Measurements from ENCODE around the gene ZNF511. TPM values are rescaled to one million over a fixed set of nuclear protein-coding genes. Genes with fewer than 3 reads are reported as not detected.

The ZNF511 gene
- total RNA-seq, 1 experiment from 2014 or later: 69.6 TPM

DNA sequence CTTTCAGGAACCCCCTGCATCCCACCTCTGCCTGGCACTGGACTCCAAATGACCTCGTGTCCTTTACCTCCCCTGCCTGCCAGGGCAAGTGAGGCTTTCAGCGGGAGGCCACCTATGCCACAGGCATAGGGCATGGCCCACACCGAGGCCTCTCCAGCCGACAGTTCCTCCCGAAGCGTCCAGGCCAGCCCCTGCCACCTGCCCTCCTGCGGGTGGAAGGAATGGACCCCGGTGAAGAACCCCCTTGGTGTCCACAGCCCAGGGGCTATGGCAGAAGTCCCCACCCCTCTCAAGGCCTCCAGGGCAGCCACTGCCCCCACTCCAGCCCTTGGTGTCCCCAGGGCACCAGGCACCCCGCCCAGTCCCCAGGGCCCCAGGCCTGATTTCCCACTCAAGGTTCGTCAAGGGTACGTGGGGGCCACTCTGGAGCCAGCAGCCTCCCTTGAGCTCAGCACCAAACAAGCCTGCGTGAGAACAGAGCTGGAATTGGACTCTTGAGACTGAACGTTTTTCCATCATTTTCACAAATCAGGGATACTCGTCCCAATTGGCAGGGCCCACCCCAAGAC, 46.0 kb downstream of the ZNF511 start:
- CTCF ChIA-PET: interaction anchor here (1.3 kb wide), 1 partner anchor 25 kb away, joined by 3 read pairs; no protein-coding TSS in a partner anchor
- Mint-ChIP-seq H3K4me3 (no peak overlapping the region), H3K27ac (no peak overlapping the region), H3K27me3 (ENCODE audit: low read depth) (no peaks in the 10 kb centered on the region; the same call in 1 of the 2 replicates), H3K36me3 (no peaks in the 10 kb centered on the region), H3K9me3 (no peaks in the 10 kb centered on the region), H3K4me1 (no peaks in the 10 kb centered on the region)
- POLR2A ChIA-PET: no interaction called here
- TF ChIP-seq TP53 (CRISPR knock-in tag; IDR thresholded peaks at IDR 0.05) (no peak), FOXK1 (CRISPR knock-in tag; IDR thresholded peaks at IDR 0.05) (no peak), NFYB (CRISPR knock-in tag; conservative IDR thresholded peaks at IDR 0.05; ENCODE audit: low read depth) (no peak), FOXJ3 (CRISPR knock-in tag; IDR thresholded peaks at IDR 0.05; ENCODE audit: borderline replicate concordance) (no peak), ZBTB21 (CRISPR knock-in tag; IDR thresholded peaks at IDR 0.05; ENCODE audit: borderline replicate concordance) (no peak), HMGA2 (CRISPR knock-in tag; IDR thresholded peaks at IDR 0.05) (no peak), TCF7 (CRISPR knock-in tag; IDR thresholded peaks at IDR 0.05; ENCODE audit: low read depth) (no peak), IRF2 (CRISPR knock-in tag; IDR thresholded peaks at IDR 0.05; ENCODE audit: borderline replicate concordance, low read depth) (no peak), ZNF671 (CRISPR knock-in tag; IDR thresholded peaks at IDR 0.05) (no peak), KAT7 (CRISPR knock-in tag; IDR thresholded peaks at IDR 0.05; ENCODE audit: borderline replicate concordance) (no peak), NR3C1 (CRISPR knock-in tag; conservative IDR thresholded peaks at IDR 0.05; ENCODE audit: low read depth) (no peak), NR1H2 (CRISPR knock-in tag; IDR thresholded peaks at IDR 0.05) (no peak), NFATC4 (CRISPR knock-in tag; IDR thresholded peaks at IDR 0.05) (no peak)
- TF ChIP-seq, protein P1, sequence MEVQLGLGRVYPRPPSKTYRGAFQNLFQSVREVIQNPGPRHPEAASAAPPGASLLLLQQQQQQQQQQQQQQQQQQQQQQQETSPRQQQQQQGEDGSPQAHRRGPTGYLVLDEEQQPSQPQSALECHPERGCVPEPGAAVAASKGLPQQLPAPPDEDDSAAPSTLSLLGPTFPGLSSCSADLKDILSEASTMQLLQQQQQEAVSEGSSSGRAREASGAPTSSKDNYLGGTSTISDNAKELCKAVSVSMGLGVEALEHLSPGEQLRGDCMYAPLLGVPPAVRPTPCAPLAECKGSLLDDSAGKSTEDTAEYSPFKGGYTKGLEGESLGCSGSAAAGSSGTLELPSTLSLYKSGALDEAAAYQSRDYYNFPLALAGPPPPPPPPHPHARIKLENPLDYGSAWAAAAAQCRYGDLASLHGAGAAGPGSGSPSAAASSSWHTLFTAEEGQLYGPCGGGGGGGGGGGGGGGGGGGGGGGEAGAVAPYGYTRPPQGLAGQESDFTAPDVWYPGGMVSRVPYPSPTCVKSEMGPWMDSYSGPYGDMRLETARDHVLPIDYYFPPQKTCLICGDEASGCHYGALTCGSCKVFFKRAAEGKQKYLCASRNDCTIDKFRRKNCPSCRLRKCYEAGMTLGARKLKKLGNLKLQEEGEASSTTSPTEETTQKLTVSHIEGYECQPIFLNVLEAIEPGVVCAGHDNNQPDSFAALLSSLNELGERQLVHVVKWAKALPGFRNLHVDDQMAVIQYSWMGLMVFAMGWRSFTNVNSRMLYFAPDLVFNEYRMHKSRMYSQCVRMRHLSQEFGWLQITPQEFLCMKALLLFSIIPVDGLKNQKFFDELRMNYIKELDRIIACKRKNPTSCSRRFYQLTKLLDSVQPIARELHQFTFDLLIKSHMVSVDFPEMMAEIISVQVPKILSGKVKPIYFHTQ (CRISPR knock-in tag; IDR thresholded peaks at IDR 0.05): no peak
- TF ChIP-seq, protein P2, sequence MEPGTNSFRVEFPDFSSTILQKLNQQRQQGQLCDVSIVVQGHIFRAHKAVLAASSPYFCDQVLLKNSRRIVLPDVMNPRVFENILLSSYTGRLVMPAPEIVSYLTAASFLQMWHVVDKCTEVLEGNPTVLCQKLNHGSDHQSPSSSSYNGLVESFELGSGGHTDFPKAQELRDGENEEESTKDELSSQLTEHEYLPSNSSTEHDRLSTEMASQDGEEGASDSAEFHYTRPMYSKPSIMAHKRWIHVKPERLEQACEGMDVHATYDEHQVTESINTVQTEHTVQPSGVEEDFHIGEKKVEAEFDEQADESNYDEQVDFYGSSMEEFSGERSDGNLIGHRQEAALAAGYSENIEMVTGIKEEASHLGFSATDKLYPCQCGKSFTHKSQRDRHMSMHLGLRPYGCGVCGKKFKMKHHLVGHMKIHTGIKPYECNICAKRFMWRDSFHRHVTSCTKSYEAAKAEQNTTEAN (CRISPR knock-in tag; IDR thresholded peaks at IDR 0.05): no peak
- TF ChIP-seq, protein P3, sequence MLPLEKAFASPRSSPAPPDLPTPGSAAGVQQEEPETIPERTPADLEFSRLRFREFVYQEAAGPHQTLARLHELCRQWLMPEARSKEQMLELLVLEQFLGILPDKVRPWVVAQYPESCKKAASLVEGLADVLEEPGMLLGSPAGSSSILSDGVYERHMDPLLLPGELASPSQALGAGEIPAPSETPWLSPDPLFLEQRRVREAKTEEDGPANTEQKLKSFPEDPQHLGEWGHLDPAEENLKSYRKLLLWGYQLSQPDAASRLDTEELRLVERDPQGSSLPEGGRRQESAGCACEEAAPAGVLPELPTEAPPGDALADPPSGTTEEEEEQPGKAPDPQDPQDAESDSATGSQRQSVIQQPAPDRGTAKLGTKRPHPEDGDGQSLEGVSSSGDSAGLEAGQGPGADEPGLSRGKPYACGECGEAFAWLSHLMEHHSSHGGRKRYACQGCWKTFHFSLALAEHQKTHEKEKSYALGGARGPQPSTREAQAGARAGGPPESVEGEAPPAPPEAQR (CRISPR knock-in tag; IDR thresholded peaks at IDR 0.05): no peak
- TF ChIP-seq, protein P4, sequence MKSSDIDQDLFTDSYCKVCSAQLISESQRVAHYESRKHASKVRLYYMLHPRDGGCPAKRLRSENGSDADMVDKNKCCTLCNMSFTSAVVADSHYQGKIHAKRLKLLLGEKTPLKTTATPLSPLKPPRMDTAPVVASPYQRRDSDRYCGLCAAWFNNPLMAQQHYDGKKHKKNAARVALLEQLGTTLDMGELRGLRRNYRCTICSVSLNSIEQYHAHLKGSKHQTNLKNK (CRISPR knock-in tag; IDR thresholded peaks at IDR 0.05): no peak
- TF ChIP-seq, protein P5, sequence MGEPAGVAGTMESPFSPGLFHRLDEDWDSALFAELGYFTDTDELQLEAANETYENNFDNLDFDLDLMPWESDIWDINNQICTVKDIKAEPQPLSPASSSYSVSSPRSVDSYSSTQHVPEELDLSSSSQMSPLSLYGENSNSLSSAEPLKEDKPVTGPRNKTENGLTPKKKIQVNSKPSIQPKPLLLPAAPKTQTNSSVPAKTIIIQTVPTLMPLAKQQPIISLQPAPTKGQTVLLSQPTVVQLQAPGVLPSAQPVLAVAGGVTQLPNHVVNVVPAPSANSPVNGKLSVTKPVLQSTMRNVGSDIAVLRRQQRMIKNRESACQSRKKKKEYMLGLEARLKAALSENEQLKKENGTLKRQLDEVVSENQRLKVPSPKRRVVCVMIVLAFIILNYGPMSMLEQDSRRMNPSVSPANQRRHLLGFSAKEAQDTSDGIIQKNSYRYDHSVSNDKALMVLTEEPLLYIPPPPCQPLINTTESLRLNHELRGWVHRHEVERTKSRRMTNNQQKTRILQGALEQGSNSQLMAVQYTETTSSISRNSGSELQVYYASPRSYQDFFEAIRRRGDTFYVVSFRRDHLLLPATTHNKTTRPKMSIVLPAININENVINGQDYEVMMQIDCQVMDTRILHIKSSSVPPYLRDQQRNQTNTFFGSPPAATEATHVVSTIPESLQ (CRISPR knock-in tag; IDR thresholded peaks at IDR 0.05): no peak
- TF ChIP-seq, protein P6, sequence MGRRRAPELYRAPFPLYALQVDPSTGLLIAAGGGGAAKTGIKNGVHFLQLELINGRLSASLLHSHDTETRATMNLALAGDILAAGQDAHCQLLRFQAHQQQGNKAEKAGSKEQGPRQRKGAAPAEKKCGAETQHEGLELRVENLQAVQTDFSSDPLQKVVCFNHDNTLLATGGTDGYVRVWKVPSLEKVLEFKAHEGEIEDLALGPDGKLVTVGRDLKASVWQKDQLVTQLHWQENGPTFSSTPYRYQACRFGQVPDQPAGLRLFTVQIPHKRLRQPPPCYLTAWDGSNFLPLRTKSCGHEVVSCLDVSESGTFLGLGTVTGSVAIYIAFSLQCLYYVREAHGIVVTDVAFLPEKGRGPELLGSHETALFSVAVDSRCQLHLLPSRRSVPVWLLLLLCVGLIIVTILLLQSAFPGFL (CRISPR knock-in tag; IDR thresholded peaks at IDR 0.05; ENCODE audit: borderline replicate concordance): no peak
- TF ChIP-seq, protein P7, sequence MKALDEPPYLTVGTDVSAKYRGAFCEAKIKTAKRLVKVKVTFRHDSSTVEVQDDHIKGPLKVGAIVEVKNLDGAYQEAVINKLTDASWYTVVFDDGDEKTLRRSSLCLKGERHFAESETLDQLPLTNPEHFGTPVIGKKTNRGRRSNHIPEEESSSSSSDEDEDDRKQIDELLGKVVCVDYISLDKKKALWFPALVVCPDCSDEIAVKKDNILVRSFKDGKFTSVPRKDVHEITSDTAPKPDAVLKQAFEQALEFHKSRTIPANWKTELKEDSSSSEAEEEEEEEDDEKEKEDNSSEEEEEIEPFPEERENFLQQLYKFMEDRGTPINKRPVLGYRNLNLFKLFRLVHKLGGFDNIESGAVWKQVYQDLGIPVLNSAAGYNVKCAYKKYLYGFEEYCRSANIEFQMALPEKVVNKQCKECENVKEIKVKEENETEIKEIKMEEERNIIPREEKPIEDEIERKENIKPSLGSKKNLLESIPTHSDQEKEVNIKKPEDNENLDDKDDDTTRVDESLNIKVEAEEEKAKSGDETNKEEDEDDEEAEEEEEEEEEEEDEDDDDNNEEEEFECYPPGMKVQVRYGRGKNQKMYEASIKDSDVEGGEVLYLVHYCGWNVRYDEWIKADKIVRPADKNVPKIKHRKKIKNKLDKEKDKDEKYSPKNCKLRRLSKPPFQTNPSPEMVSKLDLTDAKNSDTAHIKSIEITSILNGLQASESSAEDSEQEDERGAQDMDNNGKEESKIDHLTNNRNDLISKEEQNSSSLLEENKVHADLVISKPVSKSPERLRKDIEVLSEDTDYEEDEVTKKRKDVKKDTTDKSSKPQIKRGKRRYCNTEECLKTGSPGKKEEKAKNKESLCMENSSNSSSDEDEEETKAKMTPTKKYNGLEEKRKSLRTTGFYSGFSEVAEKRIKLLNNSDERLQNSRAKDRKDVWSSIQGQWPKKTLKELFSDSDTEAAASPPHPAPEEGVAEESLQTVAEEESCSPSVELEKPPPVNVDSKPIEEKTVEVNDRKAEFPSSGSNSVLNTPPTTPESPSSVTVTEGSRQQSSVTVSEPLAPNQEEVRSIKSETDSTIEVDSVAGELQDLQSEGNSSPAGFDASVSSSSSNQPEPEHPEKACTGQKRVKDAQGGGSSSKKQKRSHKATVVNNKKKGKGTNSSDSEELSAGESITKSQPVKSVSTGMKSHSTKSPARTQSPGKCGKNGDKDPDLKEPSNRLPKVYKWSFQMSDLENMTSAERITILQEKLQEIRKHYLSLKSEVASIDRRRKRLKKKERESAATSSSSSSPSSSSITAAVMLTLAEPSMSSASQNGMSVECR (CRISPR knock-in tag; IDR thresholded peaks at IDR 0.05; ENCODE audit: borderline replicate concordance): no peak
- DNase-seq (ENCODE audit: low spot score) (no peak), ATAC-seq (no peak)
